ENCODE data around the gene TOX2.
"Not testable (repeated sequence)": the region's sequence is repeated elsewhere in the genome, so short reads cannot be mapped to it uniquely, and the experiment has no call there.

TOX2 gene

GRCh38 chr20:44041001-44041400 lies 126.3 kb downstream of the TOX2 start:
- H3K27ac ChIP-seq, result no peak overlapping the region
- no peak for TF ChIP-seq ZFX (IDR thresholded peaks at IDR 0.05; ENCODE audit: borderline replicate concordance)
- no peak for TF ChIP-seq CTCF (IDR thresholded peaks at IDR 0.05)

- not testable (repeated sequence) for H3K27ac ChIP-seq
These were observed 130.1 kb downstream of the TOX2 start for GRCh38 chr20:44044712-44045111.

- no peak overlapping the region for H3K27ac ChIP-seq
- TF ChIP-seq ZFX (IDR thresholded peaks at IDR 0.05; ENCODE audit: borderline replicate concordance), result no peak
- TF ChIP-seq CTCF (IDR thresholded peaks at IDR 0.05), result no peak
These were observed 135.7 kb downstream of the TOX2 start for GRCh38 chr20:44050327-44050726.

GRCh38 chr20:44050925-44051660 lies 136.4 kb downstream of the TOX2 start:
- no peak overlapping the region for H3K27ac ChIP-seq
- TF ChIP-seq ZFX (IDR thresholded peaks at IDR 0.05; ENCODE audit: borderline replicate concordance) (no peak), CTCF (IDR thresholded peaks at IDR 0.05) (no peak)

- H3K27ac ChIP-seq, result no peak overlapping the region
- no peak for TF ChIP-seq ZFX (IDR thresholded peaks at IDR 0.05; ENCODE audit: borderline replicate concordance)
- no peak for TF ChIP-seq CTCF (IDR thresholded peaks at IDR 0.05)
These were observed 137.0 kb downstream of the TOX2 start for GRCh38 chr20:44051661-44052000.

- TF ChIP-seq ZFX (IDR thresholded peaks at IDR 0.05; ENCODE audit: borderline replicate concordance) (no peak), CTCF (IDR thresholded peaks at IDR 0.05) (no peak)
- no peak overlapping the region for H3K27ac ChIP-seq
These were observed 137.5 kb downstream of the TOX2 start for GRCh38 chr20:44052166-44052565.

- TF ChIP-seq CTCF (IDR thresholded peaks at IDR 0.05) (no peak), ZFX (IDR thresholded peaks at IDR 0.05; ENCODE audit: borderline replicate concordance) (no peak)
- no peak overlapping the region for H3K27ac ChIP-seq
These were observed 138.4 kb downstream of the TOX2 start for GRCh38 chr20:44053046-44053445.

- TF ChIP-seq ZFX (IDR thresholded peaks at IDR 0.05; ENCODE audit: borderline replicate concordance) (no peak), CTCF (IDR thresholded peaks at IDR 0.05) (no peak)
- H3K27ac ChIP-seq, result no peak overlapping the region
These were observed 139.5 kb downstream of the TOX2 start for GRCh38 chr20:44054118-44054517.

Data from 22Rv1 (cell line).